Measurements from ENCODE around the gene EXO1.
"Not testable (repeated sequence)": the region's sequence is repeated elsewhere in the genome, so short reads cannot be mapped to it uniquely, and the experiment has no call there.

Gene EXO1

GRCh38 chr1:241837416-241837815 lies 10.6 kb upstream of the EXO1 start:
- no peak for DNase-seq

- DNase-seq: no peak
Measured at GRCh38 chr1:241837901-241838300, 10.1 kb upstream of the EXO1 start.

- no peak for DNase-seq
Measured at GRCh38 chr1:241838897-241839296, 9.1 kb upstream of the EXO1 start.

GRCh38 chr1:241839369-241839979 lies 8.5 kb upstream of the EXO1 start:
- no peak for DNase-seq

DNA sequence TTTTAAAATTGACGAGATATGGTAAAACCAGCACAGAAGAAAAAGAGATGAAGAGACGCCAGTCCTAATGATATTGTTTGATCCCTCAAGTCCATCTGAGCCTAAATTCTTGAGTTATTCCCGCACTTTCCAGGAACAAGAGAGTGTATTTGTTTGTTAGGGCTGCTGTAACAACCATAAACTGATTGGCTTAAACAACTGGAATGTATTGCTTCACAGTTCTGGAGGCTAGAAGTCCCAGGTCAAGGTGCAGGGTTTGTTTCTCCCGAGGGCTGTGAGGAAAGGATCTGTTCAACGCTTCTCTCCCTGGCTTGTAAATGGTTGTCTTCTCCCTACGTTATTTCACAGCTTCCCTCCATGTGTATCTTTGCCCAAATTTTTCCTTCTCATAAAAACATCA lies 7.8 kb upstream of the EXO1 start:
- no peak for DNase-seq

- DNase-seq: no peak
Measured at GRCh38 chr1:241841691-241842090, 6.3 kb upstream of the EXO1 start.

- DNase-seq: no peak
Measured at GRCh38 chr1:241842565-241842964, 5.4 kb upstream of the EXO1 start.

- no peak for DNase-seq
Measured at GRCh38 chr1:241844593-241844992, 3.4 kb upstream of the EXO1 start.

- DNase-seq: no peak
Measured at GRCh38 chr1:241846375-241846774, 1.6 kb upstream of the EXO1 start.

DNA sequence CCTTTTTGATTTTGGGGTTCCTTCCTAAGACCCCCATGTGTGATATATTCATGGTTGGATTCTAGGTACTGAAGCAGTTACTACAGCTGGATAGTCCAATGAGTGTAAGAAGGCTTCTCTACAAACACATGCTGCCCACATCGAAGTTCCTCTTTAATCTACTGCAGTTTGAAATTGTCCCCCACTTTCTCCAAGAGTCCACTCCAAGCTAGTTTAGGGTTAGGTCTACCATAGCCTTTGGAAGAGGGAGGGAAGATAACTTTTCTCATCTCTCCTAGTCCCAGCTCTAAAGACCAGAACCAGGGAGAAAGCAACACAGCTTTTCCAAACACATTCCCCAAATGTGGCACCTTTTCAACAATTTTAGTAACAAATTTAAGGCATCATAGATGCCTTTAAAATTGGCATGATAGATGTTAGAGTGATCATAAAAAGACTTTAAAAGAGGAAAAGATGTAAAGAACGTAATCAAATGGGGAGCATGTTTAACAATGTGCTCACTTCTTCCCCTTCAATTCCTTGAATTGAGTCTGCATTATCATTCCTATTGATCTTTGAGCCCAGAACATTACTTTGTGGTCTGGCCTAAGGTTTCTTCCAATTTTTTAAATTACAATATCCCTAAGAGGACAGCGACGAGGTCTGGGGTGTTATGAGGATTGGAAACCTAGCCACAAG lies 1.0 kb upstream of the EXO1 start:
- DNase-seq: no peak

DNA sequence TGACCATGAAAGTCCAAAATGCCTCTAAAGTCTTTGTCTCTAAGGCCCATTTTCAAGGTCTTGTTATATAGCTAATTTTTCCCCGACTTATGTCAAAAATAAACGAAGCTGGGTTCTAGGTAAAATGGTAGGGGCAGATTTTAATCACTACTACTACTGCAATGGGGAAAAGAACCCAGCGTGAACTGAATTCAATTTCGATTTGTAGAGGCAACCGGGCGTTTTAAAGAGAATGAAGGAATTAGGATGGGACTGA lies 536 bp upstream of the EXO1 start:
- no peak for DNase-seq

- no peak for DNase-seq
Measured at GRCh38 chr1:241848686-241849344, 811 bp downstream of the EXO1 start.

DNA sequence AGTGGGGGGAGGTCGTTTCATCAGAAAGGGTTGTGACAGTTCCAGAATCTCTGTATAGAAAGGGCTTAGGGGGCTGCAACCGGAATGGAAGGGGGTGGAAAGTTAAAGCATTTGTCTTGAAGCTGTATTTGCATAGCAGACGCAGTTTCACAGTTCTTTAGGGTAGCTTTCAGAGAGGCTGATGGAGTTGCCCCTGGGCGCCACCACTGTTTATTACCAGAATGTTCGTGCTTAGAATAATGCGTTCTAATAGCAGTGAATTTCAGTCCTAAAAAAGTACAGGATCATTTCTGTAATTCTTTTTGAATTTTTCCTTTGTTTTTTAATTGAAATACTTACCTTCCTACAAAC lies 1.3 kb downstream of the EXO1 start:
- no peak for DNase-seq

GRCh38 chr1:241855545-241856140 lies 7.6 kb downstream of the EXO1 start:
- not testable (repeated sequence) for DNase-seq

GRCh38 chr1:241857131-241857530 lies 9.1 kb downstream of the EXO1 start:
- no peak for DNase-seq

GRCh38 chr1:241860922-241861321 lies 12.9 kb downstream of the EXO1 start:
- no peak for DNase-seq

DNA sequence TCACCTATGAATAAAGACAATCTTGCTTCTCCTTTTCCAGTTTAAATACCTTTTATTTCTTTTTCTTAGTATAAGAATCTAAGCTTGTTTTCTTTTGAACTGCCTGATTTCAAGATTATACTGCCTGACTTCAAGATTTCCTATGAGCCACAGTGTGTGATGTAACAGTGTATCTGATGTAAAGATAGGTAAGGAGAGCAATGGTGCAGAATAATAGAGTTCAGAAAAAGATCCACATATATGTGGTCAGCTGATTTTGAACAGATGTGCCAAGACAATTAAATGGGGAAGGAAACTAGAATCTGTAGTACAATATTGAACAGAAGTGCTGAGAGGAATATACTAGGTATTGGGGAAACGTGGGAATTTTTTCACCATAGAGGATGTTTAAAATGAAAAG lies 21.0 kb downstream of the EXO1 start:
- DNase-seq: no peak

DNA sequence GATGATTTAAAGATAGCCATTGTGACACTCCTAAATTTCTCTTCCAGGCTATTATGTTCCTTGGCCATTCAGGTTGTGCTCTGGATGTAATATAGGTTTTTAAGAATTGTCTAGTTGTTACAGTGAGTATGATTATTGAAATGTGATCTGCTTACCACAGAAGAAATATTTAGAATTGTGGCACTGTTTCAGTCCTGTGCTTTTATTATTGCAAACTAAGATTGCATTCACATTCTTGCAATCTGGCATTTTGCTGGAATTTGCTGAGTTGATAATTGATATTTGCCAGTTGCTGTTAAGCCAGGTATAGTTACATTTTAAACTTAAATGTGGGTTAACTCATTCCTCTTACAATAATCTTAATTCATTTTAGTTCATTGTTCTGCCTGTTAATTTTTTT lies 22.3 kb downstream of the EXO1 start:
- no peak for DNase-seq

DNA sequence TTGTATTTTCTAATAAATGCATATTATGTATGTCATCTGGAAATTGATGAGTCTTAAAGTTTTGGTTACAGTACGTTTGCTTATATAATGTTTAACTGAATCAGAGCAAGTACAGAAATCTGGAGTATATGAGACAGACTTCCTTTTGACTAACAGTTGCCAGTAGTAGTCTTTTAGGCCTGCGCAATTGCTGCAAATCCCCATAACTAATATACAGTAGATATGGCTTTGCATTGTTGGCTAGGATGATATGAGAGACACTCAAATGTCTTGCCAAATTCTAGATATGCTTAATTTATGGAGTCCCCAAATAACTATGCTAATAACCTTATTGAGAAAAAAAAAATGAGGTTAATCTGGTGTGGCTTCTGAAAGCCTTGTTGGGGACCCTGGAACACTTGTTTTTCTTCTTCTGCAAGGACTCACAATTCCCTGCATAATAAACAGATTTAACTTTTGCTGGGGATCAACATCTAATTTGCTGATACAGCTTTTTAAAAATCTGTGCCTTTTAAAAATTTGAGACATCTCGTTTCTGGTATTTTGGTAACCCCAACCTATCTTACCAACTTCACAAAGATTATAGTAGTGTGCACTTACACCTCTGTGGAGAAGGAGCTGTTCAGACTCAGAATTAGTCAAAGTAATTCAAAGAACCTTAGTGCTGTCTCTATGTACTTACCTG lies 22.9 kb downstream of the EXO1 start:
- DNase-seq: no peak

DNA sequence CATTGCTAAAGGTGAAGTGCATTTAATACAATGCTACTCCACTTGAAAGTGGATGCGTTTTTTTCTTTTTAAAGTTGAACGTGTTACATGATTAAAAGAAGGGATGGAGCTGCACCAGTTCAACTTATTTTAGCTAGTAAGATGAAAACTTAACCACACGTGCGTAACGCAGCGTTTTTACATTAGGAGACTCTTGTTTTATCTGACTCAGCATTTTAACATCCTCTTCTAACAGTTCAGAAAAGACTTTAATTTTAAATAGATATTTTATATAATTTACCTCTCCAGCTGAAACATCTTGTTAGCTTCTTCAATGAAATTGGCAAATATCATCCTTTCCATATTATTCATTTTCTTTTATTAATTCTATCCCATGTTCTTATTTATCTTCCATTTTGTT lies 33.4 kb downstream of the EXO1 start:
- no peak for DNase-seq

DNA sequence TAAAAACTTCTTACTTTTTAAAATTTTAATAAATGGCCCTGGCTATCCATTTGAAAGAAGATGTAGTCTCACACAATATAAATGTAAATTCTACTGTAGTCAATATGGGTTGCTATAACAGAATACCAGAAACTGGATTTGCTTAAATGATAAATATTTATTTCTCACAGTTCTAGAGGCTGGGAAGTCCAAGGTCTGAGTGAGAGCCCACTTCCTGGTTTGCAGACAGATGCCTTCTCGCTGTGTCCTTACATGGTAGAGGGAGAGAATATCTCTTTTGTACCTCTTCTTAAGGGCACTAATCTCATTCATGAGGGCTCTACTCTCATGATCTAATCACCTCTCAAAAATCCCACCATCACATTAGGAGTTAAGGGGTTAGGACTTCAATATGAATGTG lies 35.2 kb downstream of the EXO1 start:
- DNase-seq: no peak

DNA sequence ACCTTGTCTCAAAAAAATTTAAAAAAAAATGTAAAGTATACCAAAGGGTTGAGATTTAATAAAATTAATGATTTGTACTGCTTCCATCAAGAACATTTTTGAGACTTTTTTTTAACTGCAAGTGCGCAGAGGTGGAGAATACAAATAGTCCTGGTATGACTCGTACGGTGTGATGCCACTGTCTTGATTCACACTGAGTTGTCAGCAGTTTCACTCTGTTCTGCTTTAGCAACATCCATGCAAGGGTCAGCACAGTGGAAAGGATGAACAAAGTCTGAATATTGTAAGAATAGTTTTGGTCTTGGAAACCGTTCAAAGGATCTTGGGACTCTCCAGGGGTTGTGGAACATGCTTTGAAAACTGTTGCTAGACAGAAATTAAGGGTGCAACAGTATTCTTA lies 40.2 kb downstream of the EXO1 start:
- no peak for DNase-seq

DNA sequence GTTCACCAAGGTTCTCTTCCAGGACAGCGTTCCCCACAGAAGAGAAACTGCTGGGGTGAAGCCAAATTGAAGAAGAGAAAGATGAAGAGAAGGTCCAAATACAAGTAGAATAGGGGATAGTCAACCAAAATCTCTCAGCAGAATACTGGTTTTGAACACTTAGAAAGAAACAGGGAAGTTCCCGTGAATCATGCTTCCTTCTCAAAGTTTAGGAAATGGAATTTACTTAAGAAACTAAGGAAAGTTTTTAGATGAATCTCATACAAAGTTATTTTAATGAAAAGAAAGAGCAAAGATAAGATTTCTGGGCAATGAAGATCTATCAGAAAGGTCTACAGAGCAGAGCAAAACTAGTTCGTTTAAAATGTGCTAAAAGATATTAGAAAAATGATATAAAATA lies 43.3 kb downstream of the EXO1 start:
- DNase-seq: no peak

DNA sequence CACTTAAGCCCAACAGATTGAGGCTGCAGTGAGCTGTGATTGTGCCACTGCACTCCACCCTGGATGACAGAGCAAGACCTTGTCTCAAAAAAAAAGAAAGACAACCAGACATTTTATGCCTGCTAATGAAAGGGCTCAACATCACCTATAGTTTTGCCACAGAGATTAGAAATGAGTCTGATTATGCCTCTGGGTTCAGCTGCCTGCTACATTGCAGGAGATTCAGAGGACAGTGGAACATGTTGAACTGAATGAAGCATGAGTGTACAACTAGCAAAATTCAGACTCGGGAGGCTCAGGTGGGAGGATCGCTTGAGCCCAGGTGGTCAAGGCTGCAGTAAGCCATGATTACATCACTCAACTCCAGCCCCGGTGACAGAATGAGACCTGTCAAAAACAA lies 46.0 kb downstream of the EXO1 start:
- DNase-seq: no peak

Measured in CD4-positive, alpha-beta T cell treated with Interleukin-1 beta for 1 hour (primary cell).